Activated CD4-positive, alpha-beta T cell treated with anti-CD3 and anti-CD28 coated beads, Interleukin-2, amount 50 U/mL, for 1 hour (primary cell): Measurements from ENCODE around the gene OAS1.

ENCODE experiments used
- DNase-seq: peaks from one replicate; pipeline ENCODE4 v3.0.0-alpha.2; 2020

OAS1 gene

GRCh38 chr12:112906712-112907414, at the start of gene OAS1:
Gene OAS1 (plus strand): TSS chr12:112906962. CDS start chr12:112907040, 78 bp downstream.
- DNase-seq, result no peak

GRCh38 chr12:112859291-112859690, 47.5 kb upstream of the OAS1 start:
- no peak for DNase-seq

GRCh38 chr12:112860181-112860580, 46.6 kb upstream of the OAS1 start:
- DNase-seq, result no peak

GRCh38 chr12:112861284-112861683, 45.5 kb upstream of the OAS1 start:
- DNase-seq, result no peak

GRCh38 chr12:112862636-112863290, 44.0 kb upstream of the OAS1 start:
- DNase-seq, result no peak

- no peak for DNase-seq
These were observed 38.2 kb upstream of the OAS1 start for GRCh38 chr12:112868459-112869041.

- DNase-seq, result no peak
These were observed 37.7 kb upstream of the OAS1 start for GRCh38 chr12:112869091-112869490.

GRCh38 chr12:112869778-112870177, 37.0 kb upstream of the OAS1 start:
- DNase-seq, result no peak

GRCh38 chr12:112870267-112870980, 36.3 kb upstream of the OAS1 start:
- DNase-seq, result no peak

GRCh38 chr12:112875608-112876007, 31.2 kb upstream of the OAS1 start:
- DNase-seq, result no peak

GRCh38 chr12:112876506-112876905, 30.3 kb upstream of the OAS1 start:
- no peak for DNase-seq

- no peak for DNase-seq
These were observed 29.8 kb upstream of the OAS1 start for GRCh38 chr12:112877006-112877405.

GRCh38 chr12:112878488-112878887, 28.3 kb upstream of the OAS1 start:
- no peak for DNase-seq

GRCh38 chr12:112879191-112879705, 27.5 kb upstream of the OAS1 start:
- DNase-seq, result no peak

GRCh38 chr12:112881602-112882001, 25.2 kb upstream of the OAS1 start:
- no peak for DNase-seq

- DNase-seq, result no peak
These were observed 21.5 kb upstream of the OAS1 start for GRCh38 chr12:112885236-112885635.

GRCh38 chr12:112887550-112887949, 19.2 kb upstream of the OAS1 start:
- DNase-seq, result no peak

- no peak for DNase-seq
These were observed 15.4 kb upstream of the OAS1 start for GRCh38 chr12:112891093-112892024.

- no peak for DNase-seq
These were observed 13.9 kb upstream of the OAS1 start for GRCh38 chr12:112892856-112893255.

- DNase-seq, result no peak
These were observed 12.6 kb upstream of the OAS1 start for GRCh38 chr12:112894128-112894527.

GRCh38 chr12:112898380-112898779, 8.4 kb upstream of the OAS1 start:
- no peak for DNase-seq
